HG03064 (cell line): ENCODE results near the gene BARX1.

Experiments
- ATAC-seq: cut with Tn5 transposase; IDR thresholded peaks from one replicate; pipeline ENCODE4 v1.9.1; 2021; ENCODE audit warnings: low read depth; ENCODE audit not compliant: unreplicated experiment

The BARX1 gene

DNA sequence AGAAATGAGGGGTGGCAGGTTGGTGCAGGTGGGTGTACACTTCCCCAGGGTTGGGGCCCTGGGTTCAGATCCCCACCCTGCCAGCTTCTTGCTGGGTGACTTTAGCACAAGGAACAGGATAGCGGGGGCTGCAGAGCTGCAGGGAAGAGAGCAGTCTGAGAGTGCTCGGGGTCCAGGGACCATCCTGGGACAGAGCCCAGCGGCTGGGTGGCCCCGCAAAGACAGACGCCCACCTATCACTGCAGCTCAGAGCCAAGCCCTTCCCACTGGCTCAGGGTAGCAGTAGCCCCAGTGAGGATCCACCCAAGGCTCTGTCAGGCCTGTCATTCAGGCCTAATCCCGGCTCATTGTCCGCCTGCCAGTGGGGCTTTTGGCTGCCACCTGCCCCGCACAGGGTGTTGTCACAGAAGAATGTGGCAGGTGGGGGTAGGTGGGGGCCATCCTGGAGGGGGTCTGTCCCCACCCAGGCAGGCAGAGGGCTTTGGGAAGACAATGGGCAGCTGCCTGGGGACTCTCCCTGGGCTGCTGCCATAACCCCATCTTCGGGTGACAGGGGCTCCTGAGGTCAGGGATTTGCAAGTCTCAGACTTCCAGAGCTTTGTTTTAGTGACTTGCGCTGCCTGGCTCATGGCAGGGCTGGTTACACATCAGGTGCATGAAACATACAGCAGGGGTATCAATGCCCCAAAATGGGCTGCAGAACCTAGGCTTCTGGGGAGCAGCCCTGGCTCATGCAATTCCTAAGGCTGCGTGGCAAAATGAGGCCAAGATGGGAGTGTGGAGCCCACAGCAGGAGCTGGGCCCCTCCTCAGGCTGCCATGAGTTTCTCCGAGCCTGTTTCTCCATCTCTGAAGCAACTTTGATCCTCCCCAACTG is 52.1 kb downstream of the BARX1 start:
- no peak for ATAC-seq

- no peak for ATAC-seq
These were observed 52.9 kb downstream of the BARX1 start for GRCh38 chr9:93902051-93902779.
